ENCODE results near the gene ADAM33. TPM values are rescaled to one million over a fixed set of nuclear protein-coding genes. Genes with fewer than 3 reads are reported as not detected.

The ADAM33 gene
- total RNA-seq, 1 experiment from 2014 or later: not detected

- Histone ChIP-seq H3K27me3 (ENCODE audit: insufficient read depth, low read length) (peaks cover 5% of the 10 kb centered on the region; the same call in 1 of the 2 replicates), H3K4me3 (replicated peaks in 1 of 2; ENCODE audit: low read depth in 1 of 2, low read length in 2 of 2) (no peak overlapping the region), H3K9ac (ENCODE audit: low read length) (no peak overlapping the region), H4K20me1 (ENCODE audit: insufficient read depth) (no peaks in the 10 kb centered on the region), H3K79me2 (ENCODE audit: insufficient read depth, low read length) (no peaks in the 10 kb centered on the region), H3K36me3 (ENCODE audit: control insufficient read depth in 1 of 2, insufficient read depth in 2 of 2, low read length in 2 of 2) (no peaks in the 10 kb centered on the region), H3K9me2 (ENCODE audit: insufficient read depth) (no peaks in the 10 kb centered on the region), H3K27ac (ENCODE audit: low read depth, low read length) (no peak overlapping the region), H3K4me2 (ENCODE audit: low read length) (no peak overlapping the region), H3K4me1 (ENCODE audit: control insufficient read depth in 1 of 2, insufficient read depth in 2 of 2, low read length in 2 of 2) (peaks cover 2 to 13% of the 10 kb centered on the region in 2 experiments; a peak in 2 of 4 replicates), H2AFZ (ENCODE audit: low read depth, low read length, poor library complexity, severe bottlenecking) (no peak overlapping the region), H3K9me3 (ENCODE audit: control insufficient read depth in 1 of 2, insufficient read depth in 1 of 2, low read depth in 1 of 2, low read length in 2 of 2) (no peaks in the 10 kb centered on the region)
- no peak for TF ChIP-seq SRF (IDR thresholded peaks at IDR 0.05; ENCODE audit: low read depth)
- TF ChIP-seq POLR2A (IDR thresholded peaks at IDR 0.05; ENCODE audit: borderline replicate concordance, extremely low read depth, insufficient read depth, insufficient read length): no peak
- TF ChIP-seq ZNF274 (IDR thresholded peaks at IDR 0.05; ENCODE audit: low read depth, low read length): no peak
- TF ChIP-seq RAD21 (IDR thresholded peaks at IDR 0.05; ENCODE audit: low read depth): no peak
- no peak for TF ChIP-seq FOSL1 (IDR thresholded peaks at IDR 0.05; ENCODE audit: low read depth)
- no peak for TF ChIP-seq SIN3A (IDR thresholded peaks at IDR 0.05; ENCODE audit: low read depth)
- no peak for TF ChIP-seq TCF7L2 (IDR thresholded peaks at IDR 0.05; ENCODE audit: borderline replicate concordance, extremely low read depth, insufficient read depth, insufficient read length)
- no peak for TF ChIP-seq ZBTB33 (IDR thresholded peaks at IDR 0.05; ENCODE audit: extremely low read depth, insufficient replicate concordance, low read length)
- TF ChIP-seq REST (IDR thresholded peaks at IDR 0.05; ENCODE audit: low read depth): no peak
- no peak for TF ChIP-seq EGR1 (IDR thresholded peaks at IDR 0.05; ENCODE audit: low read depth)
- TF ChIP-seq CBX3 (IDR thresholded peaks at IDR 0.05; ENCODE audit: low read depth): no peak
- no peak for TF ChIP-seq SP1 (IDR thresholded peaks at IDR 0.05; ENCODE audit: low read depth)
- no peak for TF ChIP-seq EZH2phosphoT487 (IDR thresholded peaks at IDR 0.05; ENCODE audit: borderline replicate concordance)
- no peak for TF ChIP-seq YY1 (IDR thresholded peaks at IDR 0.05; ENCODE audit: extremely low read depth, insufficient replicate concordance, low read depth, low read length)
- TF ChIP-seq ZFX (IDR thresholded peaks at IDR 0.05): no peak
- TF ChIP-seq EZH2 (IDR thresholded peaks at IDR 0.05): no peak
- no TSS peak for BruUV-seq (replicated peaks)
- intact Hi-C loops (cut with micrococcal nuclease): no loop called here
- CTCF ChIA-PET: interaction anchor here (1.1 to 2.8 kb wide), 2 partner anchors 31 to 116 kb away, joined by 3 to 9 read pairs; no protein-coding TSS in a partner anchor
- RAD21 ChIA-PET (ENCODE audit: low non-redundant PET in 1 of 2, low total read pairs in 2 of 2, uncharacterized antibody in 2 of 2, unreplicated experiment in 2 of 2): no interaction called here
- POLR2A ChIA-PET: no interaction called here
- ATAC-seq: no peak
- no peak for DNase-seq (ENCODE audit: low read depth, low spot score)
These were observed 2.7 kb downstream of the ADAM33 start for GRCh38 chr20:3678856-3679720.

Measured in HCT116 (cell line).